GM12864 (cell line): ENCODE results near the gene CADM1.

Source experiments
- DNase-seq: peaks from one replicate; pipeline ENCODE4 v3.0.0-alpha.2; 2011; ENCODE audit warnings: low read depth
- H3K4me3 ChIP-seq: 2 replicates; pipeline ENCODE4 v1.5.1; 2011; ENCODE audit warnings: mild to moderate bottlenecking, low read depth, low read length, control low read depth
- TF ChIP-seq, protein P1 (sequence below): IDR thresholded peaks from 2 replicates; pipeline ENCODE4 v1.5.1; 2011; ENCODE audit warnings: low read depth, mild to moderate bottlenecking, moderate library complexity, low read length, control low read depth, inconsistent platforms; ENCODE audit errors: missing control alignments

The CADM1 gene

DNA sequence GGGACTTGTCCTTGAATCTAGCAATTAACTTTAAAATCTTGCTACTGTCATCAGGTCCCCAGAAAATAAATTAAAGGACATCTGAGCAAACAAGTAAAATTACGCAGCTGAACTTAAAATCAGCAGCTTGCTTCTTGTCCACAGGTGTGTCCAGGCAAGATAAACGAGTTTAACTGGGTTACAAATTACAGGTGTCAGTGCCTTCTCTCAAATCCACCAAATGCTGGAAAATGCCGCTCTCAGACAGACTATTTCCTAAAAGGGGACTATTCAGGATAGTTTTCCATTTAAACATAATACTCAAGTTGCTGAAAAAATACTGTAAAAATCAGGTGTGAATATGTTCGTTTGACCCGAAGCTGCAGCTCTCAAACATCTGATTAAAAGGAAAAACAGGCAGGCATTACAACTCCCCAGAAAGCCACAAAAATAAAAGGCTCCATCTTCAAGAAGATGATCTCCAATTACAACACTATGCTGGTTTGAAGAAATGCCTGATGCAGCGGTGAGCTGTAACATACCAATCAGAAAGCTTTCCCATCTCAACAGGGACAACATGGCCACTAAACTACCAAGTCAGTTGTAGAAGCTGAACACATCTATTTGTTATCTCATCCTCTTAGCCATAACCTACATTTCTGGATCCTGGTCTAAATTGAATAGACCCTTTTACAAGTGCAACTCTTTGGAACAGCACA is 82.1 kb downstream of the CADM1 start:
- no peak overlapping the region for H3K4me3 ChIP-seq
- TF ChIP-seq, protein P1, sequence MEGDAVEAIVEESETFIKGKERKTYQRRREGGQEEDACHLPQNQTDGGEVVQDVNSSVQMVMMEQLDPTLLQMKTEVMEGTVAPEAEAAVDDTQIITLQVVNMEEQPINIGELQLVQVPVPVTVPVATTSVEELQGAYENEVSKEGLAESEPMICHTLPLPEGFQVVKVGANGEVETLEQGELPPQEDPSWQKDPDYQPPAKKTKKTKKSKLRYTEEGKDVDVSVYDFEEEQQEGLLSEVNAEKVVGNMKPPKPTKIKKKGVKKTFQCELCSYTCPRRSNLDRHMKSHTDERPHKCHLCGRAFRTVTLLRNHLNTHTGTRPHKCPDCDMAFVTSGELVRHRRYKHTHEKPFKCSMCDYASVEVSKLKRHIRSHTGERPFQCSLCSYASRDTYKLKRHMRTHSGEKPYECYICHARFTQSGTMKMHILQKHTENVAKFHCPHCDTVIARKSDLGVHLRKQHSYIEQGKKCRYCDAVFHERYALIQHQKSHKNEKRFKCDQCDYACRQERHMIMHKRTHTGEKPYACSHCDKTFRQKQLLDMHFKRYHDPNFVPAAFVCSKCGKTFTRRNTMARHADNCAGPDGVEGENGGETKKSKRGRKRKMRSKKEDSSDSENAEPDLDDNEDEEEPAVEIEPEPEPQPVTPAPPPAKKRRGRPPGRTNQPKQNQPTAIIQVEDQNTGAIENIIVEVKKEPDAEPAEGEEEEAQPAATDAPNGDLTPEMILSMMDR, result no peak
- DNase-seq, result no peak

DNA sequence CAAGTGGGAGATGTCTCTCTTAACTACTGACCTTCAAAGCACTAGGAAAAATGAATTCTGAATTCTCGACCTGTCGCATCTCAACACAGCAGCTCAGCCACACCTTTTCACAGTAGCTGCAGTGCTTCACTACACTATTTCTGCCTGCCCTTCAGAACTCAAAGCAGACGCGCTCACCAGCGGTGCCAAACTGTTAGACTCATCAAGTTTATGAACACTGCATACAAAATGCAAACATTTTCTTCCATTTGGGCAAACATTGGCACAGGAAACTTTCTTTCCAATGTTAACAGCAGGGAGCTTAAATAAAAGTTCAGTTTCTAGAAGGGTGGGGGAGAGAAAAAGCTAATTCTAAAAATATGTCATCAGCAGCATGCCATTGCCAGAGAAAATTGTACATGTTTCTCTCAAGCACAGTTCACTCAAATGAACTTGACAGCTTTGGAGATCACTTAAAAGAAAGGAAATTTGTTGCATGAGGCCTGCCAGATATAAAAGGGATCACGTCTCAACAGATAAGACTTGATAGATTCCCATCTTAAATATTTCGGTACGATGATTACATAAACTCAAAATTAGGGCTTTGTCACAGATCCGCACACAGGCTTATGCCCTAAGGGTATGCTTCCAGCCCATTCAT is 82.7 kb downstream of the CADM1 start:
- no peak for DNase-seq
- TF ChIP-seq, protein P1, result no peak
- H3K4me3 ChIP-seq, result no peak overlapping the region

DNA sequence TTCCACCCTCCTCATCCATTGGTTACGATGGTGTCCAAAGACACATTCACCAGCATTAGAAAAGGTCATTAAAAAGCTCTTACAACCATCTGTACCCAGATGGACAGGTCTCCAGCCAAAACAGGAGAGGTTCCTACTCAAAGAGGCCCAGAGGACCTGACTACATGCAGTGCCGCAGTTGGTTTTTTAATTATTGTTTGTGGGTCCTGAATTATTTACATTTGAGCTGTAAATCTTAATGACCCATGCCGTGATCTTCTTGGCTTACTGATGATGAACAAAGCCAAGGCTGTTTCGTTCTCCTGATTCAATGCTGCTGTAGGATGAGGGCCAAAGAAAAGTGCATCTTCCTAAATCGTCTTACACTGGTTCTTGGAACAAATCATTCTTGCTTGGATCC is 83.7 kb downstream of the CADM1 start:
- TF ChIP-seq, protein P1, result no peak
- no peak overlapping the region for H3K4me3 ChIP-seq
- no peak for DNase-seq

DNA sequence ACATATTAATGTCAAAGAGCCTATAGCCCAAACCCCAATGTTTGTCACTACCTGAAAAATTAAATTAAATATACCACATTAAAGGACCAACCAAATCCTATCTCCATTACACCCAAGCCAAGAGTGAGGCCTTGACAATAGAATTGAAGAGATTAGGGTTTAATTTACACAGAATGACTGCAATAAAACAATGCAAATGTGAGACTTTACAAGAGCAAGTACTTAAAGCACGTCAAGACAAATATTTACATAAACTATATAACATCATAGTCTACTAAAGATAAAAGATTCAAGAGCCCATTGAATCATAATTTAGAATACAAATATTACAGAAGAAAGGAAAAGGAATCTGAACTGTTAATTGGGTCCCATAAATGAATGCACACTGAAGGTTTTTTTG is 85.6 kb downstream of the CADM1 start:
- TF ChIP-seq, protein P1, result no peak
- DNase-seq, result no peak
- no peak overlapping the region for H3K4me3 ChIP-seq

DNA sequence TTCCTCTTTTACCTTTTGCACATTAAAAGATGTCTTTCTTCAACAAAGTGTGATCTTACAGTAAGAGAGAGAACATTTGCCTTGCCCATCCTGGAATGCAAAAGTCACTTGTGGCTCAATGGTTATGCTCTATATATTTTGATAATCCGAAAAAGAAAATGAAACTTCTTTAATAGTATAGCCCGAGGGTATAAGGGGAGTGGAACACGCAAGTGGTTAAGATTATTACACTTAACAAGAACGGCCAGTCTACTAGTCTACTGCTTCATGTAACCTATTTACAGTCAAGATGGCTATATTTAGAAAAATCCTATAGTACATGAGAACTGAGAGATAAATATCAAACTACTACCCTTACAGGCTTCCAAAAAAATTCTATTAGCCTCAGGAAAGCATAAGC is 86.1 kb downstream of the CADM1 start:
- TF ChIP-seq, protein P1, result no peak
- DNase-seq, result no peak

DNA sequence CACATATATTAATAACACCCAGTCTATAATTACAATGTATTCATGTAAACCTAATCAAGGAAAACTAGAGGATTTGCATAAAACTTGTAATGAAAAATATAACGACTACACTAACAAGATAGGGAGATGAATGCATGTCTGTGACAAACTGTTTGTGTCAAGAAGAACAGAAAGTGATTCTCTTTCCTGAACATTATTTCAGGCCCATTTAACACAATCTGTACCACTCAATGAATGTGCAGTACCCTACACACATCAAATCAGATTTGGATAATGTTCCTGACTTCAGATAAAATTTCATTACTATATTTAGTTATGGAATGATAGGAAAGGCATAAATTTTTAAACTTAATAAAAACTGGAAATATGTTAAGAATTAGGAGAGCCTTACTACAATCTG is 93.1 kb downstream of the CADM1 start:
- no peak for DNase-seq
- H3K4me3 ChIP-seq, result no peak overlapping the region
- TF ChIP-seq, protein P1, result no peak

More for the DNA sequence above, 86.1 kb downstream of the CADM1 start:
- H3K4me3 ChIP-seq, result peak overlapping the region; percentile 20; the same call in 1 of the 2 replicates

DNA sequence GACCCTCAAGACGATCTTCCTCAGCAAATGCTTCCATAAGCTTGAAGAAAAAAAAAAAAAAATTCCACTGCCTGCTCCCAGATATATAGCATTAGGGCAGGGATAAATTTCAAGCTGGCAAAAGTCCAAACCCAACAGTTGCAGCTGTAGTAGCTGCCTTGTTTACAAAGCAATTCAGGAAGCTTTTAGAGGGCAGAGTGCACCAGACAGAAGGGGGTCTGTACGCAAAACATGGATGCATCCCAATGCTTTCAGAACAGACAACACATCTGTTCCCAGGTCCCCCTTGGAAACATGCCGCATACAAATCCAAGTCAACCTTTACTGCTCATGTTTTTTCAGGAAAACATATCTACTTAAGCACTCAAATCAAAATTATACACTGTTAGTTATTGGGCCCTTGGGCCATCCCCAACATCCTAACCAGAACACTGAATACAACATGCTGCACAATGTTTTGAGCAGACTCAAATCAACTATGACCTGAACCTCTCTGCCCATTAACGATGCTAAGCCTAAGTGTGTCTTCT is 94.5 kb downstream of the CADM1 start:
- no peak overlapping the region for H3K4me3 ChIP-seq
- TF ChIP-seq, protein P1, result no peak
- no peak for DNase-seq
